GM20431 (cell line): ENCODE measurements around the gene IFT25.
"Not testable (repeated sequence)": the region's sequence is repeated elsewhere in the genome, so short reads cannot be mapped to it uniquely, and the experiment has no call there.

Experiments used
- in situ Hi-C: fragments of 300-500 bp; cut with MseI, MboI; formaldehyde crosslinking; loops from one replicate; pipeline ENCODE4 v1.15.0; 2020; ENCODE audit warnings: low sequenced_read_pairs; ENCODE audit not compliant: unreplicated experiment

The IFT25 gene

DNA sequence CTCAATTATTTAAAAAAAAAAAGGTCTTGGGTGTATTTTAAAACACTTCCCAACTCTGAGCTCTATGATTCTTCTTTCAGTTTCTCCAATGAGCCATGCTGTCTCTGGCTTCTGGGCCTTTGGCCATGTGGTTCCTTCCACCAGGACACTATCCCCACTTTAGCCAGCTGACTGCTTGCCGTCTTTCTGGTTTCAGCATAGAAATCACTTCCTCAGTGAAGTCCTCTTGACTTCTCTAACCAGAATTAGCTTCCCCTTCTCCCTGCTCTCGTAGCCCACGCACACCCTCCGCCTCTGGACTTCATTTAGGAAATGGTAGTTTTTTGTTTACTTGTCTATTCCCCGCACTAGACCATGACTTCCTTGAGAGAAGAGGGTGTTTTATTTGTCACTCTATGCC is 52.6 kb downstream of the IFT25 start:
- in situ Hi-C loops, result no loop called here

DNA sequence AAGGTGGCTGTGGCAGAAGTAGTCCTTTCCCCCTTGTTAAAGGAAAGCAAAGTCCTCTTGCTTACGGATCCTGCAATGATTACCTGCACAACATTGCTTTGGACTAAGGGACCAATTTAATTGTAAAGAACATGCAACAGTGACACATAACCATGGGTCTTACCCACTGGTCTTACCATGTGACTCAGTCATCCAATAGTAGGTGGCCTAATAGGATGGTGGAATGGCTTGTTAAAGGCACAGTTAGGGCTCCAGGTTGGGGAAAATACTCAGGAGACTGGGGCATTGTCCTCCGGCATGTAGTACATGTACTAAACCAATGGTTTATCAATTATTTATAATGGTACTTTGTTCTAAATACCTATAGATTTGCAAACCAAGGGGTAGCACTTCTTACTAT is 53.8 kb downstream of the IFT25 start:
- in situ Hi-C loops, result no loop called here

DNA sequence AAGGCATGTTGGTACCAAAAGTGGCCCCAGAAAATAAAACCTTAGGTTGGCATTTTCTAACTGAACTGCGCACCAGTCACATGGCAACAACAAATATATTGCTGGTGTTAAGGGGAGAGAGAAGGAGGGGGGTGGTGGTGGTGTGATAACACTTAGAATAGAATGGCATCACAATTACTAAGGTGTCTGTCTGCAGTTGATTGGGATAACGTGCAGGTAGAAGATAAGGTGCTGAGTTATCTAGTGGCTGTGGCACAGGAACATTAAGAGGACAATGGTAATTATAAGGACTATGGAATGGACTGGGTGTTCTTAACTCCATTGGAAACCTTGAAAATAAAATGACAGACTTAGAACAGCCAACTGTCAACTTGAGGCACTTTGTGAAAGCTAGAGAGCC is 54.5 kb downstream of the IFT25 start:
- in situ Hi-C loops, result no loop called here

DNA sequence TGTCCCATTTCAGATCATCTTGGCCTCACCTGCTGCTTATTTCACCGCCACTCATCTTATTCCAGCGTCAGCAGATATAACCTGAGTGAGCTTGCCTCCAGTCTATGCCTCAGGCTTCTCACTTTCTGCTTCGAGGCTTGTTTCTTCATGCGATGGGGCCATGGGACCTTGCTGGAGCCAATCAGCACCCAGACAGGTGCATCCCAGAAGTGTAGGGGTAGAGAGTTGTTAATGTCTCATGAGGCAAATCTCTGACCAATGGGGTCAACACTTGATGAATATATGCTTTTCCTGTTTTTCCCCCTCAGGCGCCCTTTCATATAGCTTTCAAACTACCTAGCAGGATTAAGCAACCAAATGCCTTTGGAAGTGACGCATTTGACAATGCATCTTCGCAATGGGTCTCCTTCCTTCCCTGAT is 55.0 kb downstream of the IFT25 start:
- in situ Hi-C loops, result no loop called here

DNA sequence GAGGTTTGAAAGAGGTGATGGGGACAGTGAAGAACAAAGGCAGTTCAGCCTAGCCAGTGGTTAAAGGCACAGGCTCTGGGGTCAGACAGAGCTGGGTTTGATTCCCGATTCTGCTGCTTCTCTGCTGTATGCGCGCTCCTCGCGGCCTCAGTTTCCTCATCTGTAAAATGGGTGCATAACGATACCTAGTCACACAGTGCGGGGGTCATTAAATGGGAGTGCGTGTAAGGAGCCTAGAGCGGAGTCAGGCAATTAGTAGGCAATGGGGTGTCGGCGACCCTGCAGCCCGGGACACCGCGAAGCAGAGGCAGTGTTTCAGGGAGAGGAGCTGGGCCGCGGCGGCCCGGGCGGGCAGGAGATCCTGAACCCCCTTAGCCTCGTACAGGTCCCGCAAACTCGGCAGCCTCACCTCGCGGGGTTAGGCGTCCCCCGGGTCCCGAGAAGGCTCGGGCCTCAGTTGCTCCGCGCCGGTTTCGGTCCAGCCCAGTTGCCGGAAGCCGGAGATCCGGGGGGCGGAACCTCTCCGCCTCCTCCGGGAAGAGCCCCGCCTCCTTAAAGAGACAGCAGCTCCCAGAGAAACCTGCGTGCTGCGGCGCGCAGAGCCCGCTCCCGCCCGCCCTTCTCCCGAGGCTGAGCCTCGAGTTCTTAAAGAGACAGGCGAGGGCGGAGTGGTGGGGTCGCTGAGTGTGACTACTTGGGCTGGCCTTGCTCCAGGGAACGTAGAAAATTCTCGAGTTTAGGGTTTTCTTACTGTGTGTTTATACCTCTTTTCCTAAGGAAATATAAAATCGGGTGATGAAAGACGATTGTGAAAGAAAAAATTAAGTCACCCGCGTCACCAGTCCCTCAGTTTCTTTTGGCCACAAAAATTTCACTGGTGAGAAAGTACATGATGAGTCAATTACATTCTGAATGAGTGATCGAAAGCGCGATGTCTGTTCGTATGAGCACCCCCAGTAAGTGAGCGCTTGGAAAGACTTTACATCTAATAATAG is 55.9 kb downstream of the IFT25 start, which contains the start of gene YIPF1:
Gene YIPF1 (minus strand): TSS at position 494 of the 995 bp plus-strand sequence. CDS start 860 bp downstream, outside the sequence.
- in situ Hi-C loops, result no loop called here

DNA sequence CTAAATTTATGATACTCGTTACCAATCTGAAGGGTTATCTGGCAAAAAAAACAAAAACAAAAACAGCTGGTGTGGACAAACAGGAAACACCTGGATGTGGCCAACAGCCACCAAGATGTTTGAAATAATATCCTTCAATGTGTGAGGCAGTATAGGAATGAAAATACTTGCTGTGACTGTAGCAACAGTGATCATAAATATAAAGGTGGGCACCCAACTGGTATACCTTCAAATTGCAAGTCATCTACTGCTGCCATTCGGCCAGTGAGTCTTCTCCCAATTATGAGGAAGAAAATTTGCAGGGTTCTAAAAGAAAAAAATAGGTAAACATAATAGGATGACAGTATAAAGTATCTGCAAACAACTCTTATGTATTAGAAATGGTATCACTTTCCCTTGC is 56.8 kb downstream of the IFT25 start:
- in situ Hi-C loops, result no loop called here

DNA sequence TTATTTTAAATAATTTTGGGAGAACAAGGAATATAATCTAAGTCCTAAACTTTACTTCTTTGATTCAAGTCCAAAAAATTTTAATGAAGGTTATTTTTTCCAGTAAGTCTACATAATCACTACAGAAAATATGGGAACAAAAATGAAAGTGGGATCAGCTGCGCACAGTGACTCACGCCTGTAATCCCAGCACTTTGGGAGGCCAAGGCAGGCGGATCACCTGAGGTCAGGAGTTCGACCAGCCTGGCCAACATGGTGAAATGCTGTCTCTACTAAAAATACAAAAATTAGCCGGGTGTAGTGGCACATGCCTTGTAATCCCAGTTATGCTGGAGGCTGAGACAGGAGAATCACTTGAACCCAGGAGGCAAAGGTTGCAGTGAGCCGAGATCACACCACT is 61.9 kb downstream of the IFT25 start:
- in situ Hi-C loops, result not testable (repeated sequence)

DNA sequence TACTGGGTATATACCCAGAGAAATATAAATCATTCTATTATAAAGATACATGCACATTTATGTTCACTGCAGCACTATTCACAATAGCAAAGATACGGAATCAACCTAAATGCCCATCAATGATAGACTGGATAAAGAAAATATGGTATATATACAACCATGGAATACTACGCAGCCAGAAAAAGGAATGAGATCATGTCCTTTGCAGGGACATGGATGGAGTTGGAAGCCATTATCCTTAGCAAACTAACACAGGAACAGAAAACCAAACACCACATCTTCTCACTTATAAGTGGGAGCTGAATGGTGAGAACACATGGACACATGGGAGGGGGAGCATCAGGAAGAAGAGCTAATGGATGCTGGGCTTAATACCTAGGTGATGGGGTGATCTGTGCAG is 63.6 kb downstream of the IFT25 start:
- in situ Hi-C loops, result not testable (repeated sequence)

DNA sequence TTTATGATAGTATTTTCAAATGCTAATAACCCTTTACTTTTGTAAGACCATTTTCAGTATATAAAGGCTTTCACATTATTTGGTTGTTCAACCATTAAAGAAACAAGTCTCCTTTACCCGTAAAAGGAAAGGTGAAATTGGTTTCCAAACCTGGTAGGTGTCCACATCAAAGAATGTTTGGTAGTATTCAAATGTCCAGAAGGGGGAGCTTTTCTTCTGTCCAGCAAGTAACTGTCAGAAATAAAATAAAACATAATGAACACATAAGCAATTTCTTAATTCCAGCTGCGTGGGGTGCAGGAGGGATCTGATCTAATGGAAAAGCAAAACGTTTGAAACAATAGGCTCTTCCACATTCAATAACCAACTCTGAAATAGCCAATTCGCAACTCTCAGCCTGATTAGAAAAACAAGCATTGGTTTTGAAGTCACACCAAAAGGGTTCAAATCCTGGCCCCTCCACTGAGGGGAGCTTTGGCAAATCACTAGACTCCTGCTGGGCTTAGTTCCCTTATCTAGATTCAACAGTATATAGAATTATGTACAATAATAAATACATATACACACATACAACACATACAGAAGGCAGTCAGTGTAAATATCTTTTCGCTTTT is 66.9 kb downstream of the IFT25 start:
- in situ Hi-C loops, result no loop called here

DNA sequence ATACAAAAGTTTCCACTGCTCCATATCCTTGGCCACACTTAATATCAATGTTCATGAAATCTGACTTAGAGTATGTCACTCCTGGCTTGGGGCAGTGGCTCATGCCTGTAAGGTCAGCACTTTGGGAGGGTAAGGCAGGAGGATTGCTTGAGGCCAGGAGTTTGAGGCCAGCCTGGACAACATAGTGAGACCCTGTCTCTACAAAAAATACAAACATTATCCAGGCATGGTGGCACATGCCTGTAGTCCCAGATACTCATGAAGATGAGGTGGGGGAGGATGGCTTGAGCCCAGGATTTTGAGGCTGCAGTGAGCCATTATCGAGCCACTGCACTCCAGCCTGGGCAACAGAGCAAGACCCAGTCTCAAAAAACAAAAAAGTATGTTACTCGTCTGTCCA is 70.3 kb downstream of the IFT25 start:
- in situ Hi-C loops, result not testable (repeated sequence)

DNA sequence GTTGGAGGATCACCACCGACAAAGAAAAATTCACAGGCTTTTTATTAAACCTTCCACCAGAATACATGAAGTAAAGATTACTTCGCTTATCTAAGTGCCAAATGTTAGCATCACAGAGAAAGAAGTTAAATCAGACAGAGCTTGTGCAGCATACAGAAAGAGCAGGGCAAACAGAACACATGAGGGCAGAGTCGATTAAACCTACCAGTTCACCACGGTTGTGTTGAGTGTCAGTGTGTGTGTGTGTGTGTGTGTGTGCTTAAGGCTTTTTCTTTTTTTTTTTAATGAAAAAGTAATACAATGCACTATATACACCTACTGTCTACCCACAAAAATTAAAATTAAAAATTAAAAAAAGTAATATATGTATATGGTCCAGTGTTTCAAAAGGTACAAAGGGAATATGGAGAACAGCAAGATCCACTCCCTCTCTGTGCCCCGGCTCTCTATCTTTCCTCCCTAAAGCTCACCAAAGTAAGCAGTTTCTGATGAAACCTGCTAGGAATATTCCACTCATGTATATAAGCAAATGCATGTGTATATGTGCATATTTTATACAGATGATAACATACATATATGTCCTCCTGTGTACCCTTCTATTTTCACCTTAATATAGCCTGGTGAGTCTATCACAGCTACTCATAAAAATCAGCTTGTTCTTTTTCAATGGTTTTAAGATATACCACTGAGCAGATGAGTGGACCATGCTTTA is 73.6 kb downstream of the IFT25 start:
- in situ Hi-C loops, result no loop called here
